ENCODE data around the gene SLC36A4.
"Not testable (repeated sequence)": the region's sequence is repeated elsewhere in the genome, so short reads cannot be mapped to it uniquely, and the experiment has no call there.

The SLC36A4 gene

DNA sequence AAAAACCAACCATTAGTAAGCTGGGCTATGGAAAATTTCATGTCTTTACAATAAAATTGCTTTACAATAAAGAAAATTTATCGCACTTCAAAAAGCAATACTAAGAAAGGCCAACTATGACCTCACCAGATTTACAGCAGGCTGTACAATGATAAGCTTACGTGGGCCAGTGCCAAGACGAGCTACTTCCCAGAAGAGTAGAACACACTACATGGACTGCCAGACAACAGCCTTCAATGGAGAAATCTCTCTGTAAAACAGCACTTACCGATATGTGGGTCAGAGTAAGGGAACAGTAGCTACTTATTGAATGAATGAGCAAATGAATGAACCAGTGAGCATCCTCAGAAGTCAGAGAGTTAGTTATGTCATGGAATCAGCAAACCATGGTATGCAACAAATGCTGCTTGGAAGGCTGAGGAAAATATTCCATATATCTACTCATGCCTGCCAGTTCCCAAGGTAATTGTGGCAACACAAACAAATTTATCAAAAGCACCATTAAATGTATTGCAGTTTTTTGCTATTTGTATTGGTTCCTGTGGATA, 74.4 kb downstream of the SLC36A4 start:
- DNase-seq (ENCODE audit: low read depth in 2 of 3, low spot score in 2 of 3), result no peak

DNA sequence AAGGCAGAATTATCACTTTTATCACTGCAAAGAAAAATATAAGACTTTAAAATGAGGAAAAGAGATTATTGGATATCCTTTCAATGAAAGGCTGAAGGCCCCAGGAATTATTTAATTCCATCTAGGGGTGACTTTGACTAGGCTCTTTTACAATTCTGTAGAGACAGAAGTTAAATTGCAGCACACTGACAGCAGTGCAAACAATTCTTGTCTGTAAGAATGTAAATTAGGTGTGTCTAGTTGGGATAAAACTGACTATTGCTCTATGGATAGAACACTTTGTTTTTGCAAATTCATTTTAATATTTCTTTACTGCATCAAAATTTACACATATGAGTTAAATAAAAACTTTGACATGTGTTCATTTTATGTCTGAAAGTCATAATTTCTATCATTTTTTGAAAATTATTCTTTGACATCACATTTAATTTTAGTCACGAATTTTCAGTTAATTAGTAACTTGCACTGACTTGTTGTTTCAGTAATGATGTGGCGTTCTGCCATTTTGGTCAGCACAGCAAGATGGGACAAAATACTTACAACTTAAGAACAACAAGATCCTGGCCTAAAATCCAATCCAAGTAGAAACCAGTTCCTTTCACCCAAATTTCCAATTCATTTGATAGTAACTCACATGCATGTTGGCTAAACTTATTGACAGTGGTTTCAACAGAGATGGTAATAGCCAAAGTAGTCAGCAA, 75.1 kb downstream of the SLC36A4 start:
- no peak for DNase-seq (ENCODE audit: low read depth in 2 of 3, low spot score in 2 of 3)

DNA sequence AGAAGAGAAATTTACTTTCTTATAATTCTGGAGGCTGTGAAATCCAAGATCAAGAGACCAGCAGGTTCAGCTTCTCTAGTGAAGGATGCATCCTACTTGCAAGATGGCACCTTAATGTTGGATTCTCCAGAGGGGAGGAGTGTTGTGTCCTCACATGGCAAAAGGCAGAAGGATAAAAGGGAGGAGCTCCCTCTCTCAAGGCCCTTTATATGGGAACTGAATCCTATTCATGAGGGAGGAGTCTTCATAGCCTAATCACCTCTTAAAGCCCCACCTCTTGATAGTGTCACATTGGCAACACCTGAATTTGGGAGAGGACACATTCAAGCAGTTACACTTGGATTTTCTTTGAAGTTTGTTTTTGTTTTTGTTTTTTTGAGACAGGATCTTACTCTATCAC, 79.5 kb downstream of the SLC36A4 start:
- DNase-seq (ENCODE audit: low read depth in 2 of 3, low spot score in 2 of 3), result no peak

DNA sequence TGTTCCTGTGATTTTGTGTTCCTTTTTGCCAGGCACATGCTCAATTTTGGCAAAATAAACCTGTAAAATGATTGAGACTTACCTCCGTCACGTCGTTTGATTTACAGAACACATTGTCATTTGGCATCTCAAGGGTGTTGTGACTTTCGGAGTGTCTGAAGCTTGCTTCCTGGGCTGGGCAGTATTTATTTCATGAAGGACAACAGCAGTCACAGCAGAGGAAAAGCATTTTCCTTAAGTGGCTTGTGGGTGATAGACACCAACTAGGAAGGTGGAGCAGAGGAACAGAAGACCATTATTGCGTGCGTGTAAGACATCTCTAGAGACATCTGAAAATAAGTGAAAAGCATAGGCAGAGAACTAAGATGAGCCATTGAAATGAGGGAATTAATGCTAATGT, 80.2 kb downstream of the SLC36A4 start:
- DNase-seq (ENCODE audit: low read depth in 2 of 3, low spot score in 2 of 3), result no peak

DNA sequence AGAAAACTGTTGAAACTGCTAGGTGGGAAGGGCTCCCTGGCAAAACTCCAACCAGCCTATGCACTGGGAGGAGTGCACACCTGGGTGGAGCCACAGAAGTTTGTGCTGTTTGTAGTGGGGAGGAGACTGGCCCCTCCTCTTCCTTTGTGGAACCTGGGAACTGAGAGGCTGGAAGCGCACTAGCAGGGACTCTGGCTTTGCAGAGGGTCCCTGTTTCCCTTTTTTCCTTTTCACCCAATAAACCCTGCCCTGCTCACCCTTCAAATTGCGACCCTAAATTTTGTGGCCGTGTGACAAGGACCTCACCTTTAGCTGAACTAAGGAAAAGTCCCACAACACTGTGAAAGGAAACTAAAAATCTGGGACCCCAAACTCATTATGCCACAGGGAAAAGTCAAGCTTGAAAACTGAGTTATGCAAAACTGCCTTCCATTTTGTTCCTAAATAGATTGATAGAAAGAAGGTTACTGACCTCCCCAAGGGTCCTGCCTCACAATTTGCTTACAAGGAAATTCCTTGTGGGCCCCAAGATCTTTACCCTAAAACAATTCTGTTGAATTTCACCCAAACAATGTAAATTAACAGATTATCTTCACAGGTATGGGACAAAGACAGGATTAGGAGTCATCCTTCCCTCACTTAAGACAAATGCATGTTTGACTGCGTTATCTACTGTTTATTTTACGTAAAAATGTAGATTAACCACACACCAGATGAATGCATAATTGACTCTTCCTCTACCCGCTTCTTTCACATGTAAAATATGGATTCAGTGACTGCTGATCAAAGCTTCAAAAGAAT, 81.0 kb downstream of the SLC36A4 start:
- DNase-seq (ENCODE audit: low read depth in 2 of 3, low spot score in 2 of 3), result no peak

DNA sequence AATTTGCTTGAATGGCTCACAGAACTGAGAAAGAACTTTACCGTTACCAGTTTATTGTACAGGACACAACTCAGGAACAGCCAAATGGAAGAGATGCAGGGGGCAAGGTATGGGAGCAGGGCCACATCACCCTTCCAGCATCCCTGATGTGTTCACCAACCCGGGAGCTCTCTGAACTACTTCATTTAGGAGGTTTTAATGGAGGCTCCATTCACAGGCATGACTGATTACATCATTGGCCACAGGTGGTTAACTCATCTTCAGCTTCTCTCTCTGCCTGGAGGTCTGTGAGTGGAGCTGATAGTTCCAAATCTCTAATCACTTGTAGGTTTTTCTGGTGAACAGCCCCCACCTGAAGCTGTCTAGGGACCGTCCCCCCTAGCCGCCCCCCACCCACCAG, 83.5 kb downstream of the SLC36A4 start:
- no peak for DNase-seq (ENCODE audit: low read depth in 2 of 3, low spot score in 2 of 3)

DNA sequence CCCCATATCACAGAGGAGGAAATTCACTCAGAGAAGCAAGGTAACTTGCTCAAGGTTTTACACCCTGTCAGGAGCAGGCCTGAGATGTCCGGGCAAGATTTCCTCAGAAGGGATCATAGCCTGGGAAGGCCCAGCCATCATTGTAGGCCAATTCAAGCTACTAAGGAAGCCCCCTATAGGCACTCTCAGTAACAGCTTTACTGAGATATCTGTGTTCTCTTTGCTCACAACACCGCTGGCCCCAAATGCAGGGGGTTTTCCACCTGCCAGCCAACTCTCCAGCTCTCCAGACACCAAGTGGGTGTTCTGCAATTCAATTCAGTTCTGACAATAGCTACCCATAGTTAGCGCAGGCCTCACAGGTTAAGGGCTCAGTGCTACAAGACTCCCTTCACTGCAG, 84.0 kb downstream of the SLC36A4 start:
- no peak for DNase-seq (ENCODE audit: low read depth in 2 of 3, low spot score in 2 of 3)

DNA sequence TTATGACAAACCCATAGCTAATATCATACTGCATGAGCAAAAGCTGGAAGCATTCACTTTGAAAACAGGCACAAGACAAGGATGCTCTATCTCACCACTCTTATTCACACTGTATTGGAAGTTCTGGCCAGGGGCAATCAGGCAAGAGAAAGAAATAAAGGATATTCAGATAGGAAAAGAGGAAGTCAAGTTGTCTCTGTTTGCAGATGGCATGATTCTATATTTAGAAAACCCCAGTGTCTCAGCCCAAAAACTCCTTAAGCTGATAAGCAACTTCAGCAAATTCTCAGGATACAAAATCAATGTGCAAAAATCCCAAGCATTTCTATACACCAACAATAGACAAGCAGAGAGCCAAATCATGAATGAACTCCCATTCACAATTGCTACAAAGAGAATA, 86.6 kb downstream of the SLC36A4 start:
- not testable (repeated sequence) for DNase-seq (ENCODE audit: low read depth in 2 of 3, low spot score in 2 of 3)

DNA sequence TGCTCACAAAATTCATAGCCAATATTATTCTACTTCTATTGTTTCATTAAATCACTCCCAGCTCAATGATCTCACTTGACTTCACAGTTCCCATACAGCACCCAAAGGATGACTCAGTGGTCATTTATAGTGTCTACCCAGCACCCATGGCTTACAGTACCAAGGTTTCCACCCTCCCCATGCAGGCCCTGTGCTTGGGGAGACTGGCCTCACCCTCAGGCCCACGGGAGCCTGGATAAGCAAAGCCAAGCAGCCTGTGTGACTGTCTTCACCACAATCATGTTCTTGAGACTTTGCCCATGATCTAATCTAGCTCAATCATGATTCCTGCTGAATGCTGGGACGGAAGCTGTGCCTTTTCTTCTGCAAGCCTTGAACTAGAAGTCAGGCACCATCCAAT, 97.6 kb downstream of the SLC36A4 start:
- no peak for DNase-seq (ENCODE audit: low read depth in 2 of 3, low spot score in 2 of 3)

DNA sequence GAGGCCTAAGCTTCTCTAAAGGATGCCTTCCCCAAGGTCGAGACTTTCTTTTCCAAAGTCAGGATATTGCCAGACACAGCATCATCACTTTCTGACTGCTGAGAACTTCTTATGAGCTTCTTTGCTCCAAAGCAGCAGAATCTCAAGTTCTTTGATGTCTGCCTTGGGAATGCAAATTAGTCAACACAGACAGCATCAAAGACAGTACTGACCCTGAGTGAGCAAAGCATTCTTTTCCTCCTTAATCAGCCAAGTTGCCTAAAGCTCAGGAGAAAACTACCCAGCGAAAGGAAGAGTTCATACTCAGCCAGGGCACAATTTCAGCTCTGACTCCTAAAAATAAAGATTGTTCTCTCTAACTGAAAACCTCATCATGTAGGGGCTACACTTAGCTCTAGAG, 98.0 kb downstream of the SLC36A4 start:
- no peak for DNase-seq (ENCODE audit: low read depth in 2 of 3, low spot score in 2 of 3)
